ENCODE data around the gene JUN.

Gene JUN

GRCh38 chr1:58816072-58816746 is 32.4 kb upstream of the JUN start:
- Mint-ChIP-seq H3K9me3 (no peaks in the 10 kb centered on the region), H3K27me3 (ENCODE audit: low read depth) (peaks cover 9% of the 10 kb centered on the region), H3K4me1 (peaks cover 45% of the 10 kb centered on the region), H3K27ac (peak overlapping the region; percentile 93 to 96 (median 96)), H3K36me3 (ENCODE audit: low read depth) (no peaks in the 10 kb centered on the region), H3K4me3 (peak overlapping the region; percentile 85 to 92 (median 88))
- TF ChIP-seq, protein P1, sequence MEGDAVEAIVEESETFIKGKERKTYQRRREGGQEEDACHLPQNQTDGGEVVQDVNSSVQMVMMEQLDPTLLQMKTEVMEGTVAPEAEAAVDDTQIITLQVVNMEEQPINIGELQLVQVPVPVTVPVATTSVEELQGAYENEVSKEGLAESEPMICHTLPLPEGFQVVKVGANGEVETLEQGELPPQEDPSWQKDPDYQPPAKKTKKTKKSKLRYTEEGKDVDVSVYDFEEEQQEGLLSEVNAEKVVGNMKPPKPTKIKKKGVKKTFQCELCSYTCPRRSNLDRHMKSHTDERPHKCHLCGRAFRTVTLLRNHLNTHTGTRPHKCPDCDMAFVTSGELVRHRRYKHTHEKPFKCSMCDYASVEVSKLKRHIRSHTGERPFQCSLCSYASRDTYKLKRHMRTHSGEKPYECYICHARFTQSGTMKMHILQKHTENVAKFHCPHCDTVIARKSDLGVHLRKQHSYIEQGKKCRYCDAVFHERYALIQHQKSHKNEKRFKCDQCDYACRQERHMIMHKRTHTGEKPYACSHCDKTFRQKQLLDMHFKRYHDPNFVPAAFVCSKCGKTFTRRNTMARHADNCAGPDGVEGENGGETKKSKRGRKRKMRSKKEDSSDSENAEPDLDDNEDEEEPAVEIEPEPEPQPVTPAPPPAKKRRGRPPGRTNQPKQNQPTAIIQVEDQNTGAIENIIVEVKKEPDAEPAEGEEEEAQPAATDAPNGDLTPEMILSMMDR (IDR thresholded peaks at IDR 0.05; ENCODE audit: unreplicated experiment in 3 of 3): no peak

- Mint-ChIP-seq H3K4me3 (peak overlapping the region; percentile 85 to 92 (median 88)), H3K4me1 (peaks cover 45% of the 10 kb centered on the region), H3K27me3 (ENCODE audit: low read depth) (peaks cover 8% of the 10 kb centered on the region), H3K27ac (peak overlapping the region; percentile 93 to 96 (median 96)), H3K9me3 (no peaks in the 10 kb centered on the region), H3K36me3 (ENCODE audit: low read depth) (no peaks in the 10 kb centered on the region)
- TF ChIP-seq, protein P1 (IDR thresholded peaks at IDR 0.05; ENCODE audit: unreplicated experiment in 3 of 3): no peak
Measured at GRCh38 chr1:58815686-58816071, 31.8 kb upstream of the JUN start.

GRCh38 chr1:58815069-58815685 is 31.3 kb upstream of the JUN start:
- H3K36me3 Mint-ChIP-seq (ENCODE audit: low read depth): no peaks in the 10 kb centered on the region
- TF ChIP-seq, protein P1 (IDR thresholded peaks at IDR 0.05; ENCODE audit: unreplicated experiment in 3 of 3): no peak
- H3K27ac Mint-ChIP-seq: peak overlapping the region; percentile 93 to 96 (median 96)
- no peaks in the 10 kb centered on the region for H3K9me3 Mint-ChIP-seq
- peaks cover 3% of the 10 kb centered on the region for H3K27me3 Mint-ChIP-seq (ENCODE audit: low read depth)
- peak overlapping the region; percentile 85 to 92 (median 88) for H3K4me3 Mint-ChIP-seq
- peaks cover 44% of the 10 kb centered on the region for H3K4me1 Mint-ChIP-seq

GRCh38 chr1:58814251-58815068 is 30.6 kb upstream of the JUN start:
- H3K27me3 Mint-ChIP-seq (ENCODE audit: low read depth): no peaks in the 10 kb centered on the region
- H3K4me3 Mint-ChIP-seq: peak overlapping the region; percentile 72 to 88 (median 79)
- no peaks in the 10 kb centered on the region for H3K9me3 Mint-ChIP-seq
- TF ChIP-seq, protein P1 (IDR thresholded peaks at IDR 0.05; ENCODE audit: unreplicated experiment in 3 of 3): no peak
- peaks cover 40% of the 10 kb centered on the region for H3K4me1 Mint-ChIP-seq
- peak overlapping the region; percentile 93 to 96 (median 93) for H3K27ac Mint-ChIP-seq
- no peaks in the 10 kb centered on the region for H3K36me3 Mint-ChIP-seq (ENCODE audit: low read depth)

DNA sequence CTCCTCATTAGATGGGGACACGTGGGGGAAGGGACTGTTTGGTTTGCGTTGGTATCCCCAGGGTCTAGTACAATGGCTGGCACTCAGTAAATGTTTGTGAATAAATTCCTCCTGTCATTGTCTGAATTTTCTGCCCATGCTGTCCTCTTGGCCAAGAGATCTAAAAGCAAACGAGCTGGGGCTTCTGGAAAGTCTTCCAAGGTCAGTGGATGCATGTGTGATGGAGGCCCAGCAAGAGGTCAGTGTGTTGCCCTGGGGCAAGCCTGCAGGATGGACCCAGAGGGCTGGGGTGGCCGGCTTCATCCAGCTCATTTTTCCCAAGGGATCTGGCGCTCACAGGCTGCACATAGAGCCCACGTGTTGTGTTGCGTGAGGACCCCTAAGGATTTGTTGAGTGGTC is 30.0 kb upstream of the JUN start:
- H3K4me3 Mint-ChIP-seq: peak overlapping the region in 2 of 3 experiments; percentile 21 to 32
- TF ChIP-seq, protein P1 (IDR thresholded peaks at IDR 0.05; ENCODE audit: unreplicated experiment in 3 of 3): no peak
- no peaks in the 10 kb centered on the region for H3K36me3 Mint-ChIP-seq (ENCODE audit: low read depth)
- peak overlapping the region; percentile 54 to 62 (median 55) for H3K27ac Mint-ChIP-seq
- H3K4me1 Mint-ChIP-seq: peaks cover 38% of the 10 kb centered on the region
- H3K9me3 Mint-ChIP-seq: no peaks in the 10 kb centered on the region
- H3K27me3 Mint-ChIP-seq (ENCODE audit: low read depth): no peaks in the 10 kb centered on the region
